Measurements from ENCODE around the gene RTN4RL1. TPM values are rescaled to one million over a fixed set of nuclear protein-coding genes. Genes with fewer than 3 reads are reported as not detected.
A peak's percentile ranks its signal among the peaks of the same experiment; 100 is the strongest.

Gene RTN4RL1
- total RNA-seq, 1 donor from 2014 or later, result not detected

- DNase-seq (ENCODE audit: low spot score), result no peak
Observed at GRCh38 chr17:2047590-2047989, 22.5 kb upstream of the RTN4RL1 start.

- no peak for DNase-seq (ENCODE audit: low spot score)
Observed at GRCh38 chr17:2044263-2044894, 19.2 kb upstream of the RTN4RL1 start.

GRCh38 chr17:2043785-2044184 is 18.7 kb upstream of the RTN4RL1 start:
- DNase-seq (ENCODE audit: low spot score), result no peak

GRCh38 chr17:2042933-2043332 is 17.8 kb upstream of the RTN4RL1 start:
- no peak for DNase-seq (ENCODE audit: low spot score)

- peak; percentile 57 for DNase-seq (ENCODE audit: low spot score)
Observed at GRCh38 chr17:2042390-2042847, 17.3 kb upstream of the RTN4RL1 start.

GRCh38 chr17:2041561-2042389 is 16.6 kb upstream of the RTN4RL1 start, which contains the start of gene OVCA2:
Gene OVCA2 (plus strand): TSS chr17:2042022. CDS start chr17:2042048, 26 bp downstream.
- peak; percentile 97 for DNase-seq (ENCODE audit: low spot score)

- no peak for DNase-seq (ENCODE audit: low spot score)
Observed at GRCh38 chr17:2040942-2041560, 15.9 kb upstream of the RTN4RL1 start.

- no peak for DNase-seq (ENCODE audit: low spot score)
Observed at GRCh38 chr17:2040219-2040827, 15.2 kb upstream of the RTN4RL1 start.

GRCh38 chr17:2037155-2037554 is 12.0 kb upstream of the RTN4RL1 start:
- no peak for DNase-seq (ENCODE audit: low spot score)

GRCh38 chr17:2035541-2036488 is 10.7 kb upstream of the RTN4RL1 start:
- DNase-seq (ENCODE audit: low spot score), result no peak

- DNase-seq (ENCODE audit: low spot score), result no peak
Observed at GRCh38 chr17:2034806-2035540, 9.8 kb upstream of the RTN4RL1 start.

- DNase-seq (ENCODE audit: low spot score), result no peak
Observed at GRCh38 chr17:2034157-2034556, 9.0 kb upstream of the RTN4RL1 start.

- DNase-seq (ENCODE audit: low spot score), result no peak
Observed at GRCh38 chr17:2033153-2033552, 8.0 kb upstream of the RTN4RL1 start.

GRCh38 chr17:2030779-2031163 is 5.6 kb upstream of the RTN4RL1 start:
- no peak for DNase-seq (ENCODE audit: low spot score)

GRCh38 chr17:2029911-2030778 is 5.0 kb upstream of the RTN4RL1 start, which contains the start of gene DPH1:
Gene DPH1 (plus strand): TSS chr17:2030153. CDS start chr17:2030170, 17 bp downstream.
- DNase-seq (ENCODE audit: low spot score), result peak; percentile 85

- no peak for DNase-seq (ENCODE audit: low spot score)
Observed at GRCh38 chr17:2028737-2029136, 3.6 kb upstream of the RTN4RL1 start.

- no peak for DNase-seq (ENCODE audit: low spot score)
Observed at GRCh38 chr17:2028234-2028614, 3.1 kb upstream of the RTN4RL1 start.

GRCh38 chr17:2027528-2028233 is 2.5 kb upstream of the RTN4RL1 start:
- DNase-seq (ENCODE audit: low spot score), result no peak

Data from umbilical cord (tissue), 2 donors.